ENCODE results near the gene ALDH1A3. TPM values are rescaled to one million over a fixed set of nuclear protein-coding genes. Genes with fewer than 3 reads are reported as not detected.

ALDH1A3 gene
- total RNA-seq, 1 donor = 54.6 TPM

GRCh38 chr15:100890850-100891249 is 11.2 kb downstream of the ALDH1A3 start:
- peaks cover 24% of the 10 kb centered on the region for H3K4me1 ChIP-seq (ENCODE audit: insufficient read depth, low read length)
- no peak for TF ChIP-seq CTCF (IDR thresholded peaks at IDR 0.05; ENCODE audit: extremely low read depth, low read depth, low read length)
- H3K79me2 ChIP-seq (ENCODE audit: insufficient read depth, low read length) = no peaks in the 10 kb centered on the region
- DNase-seq (ENCODE audit: insufficient read length, low spot score, missing footprints) = peak; percentile 2
- H2AFZ ChIP-seq (ENCODE audit: low read length) = no peak overlapping the region
- H3K27ac ChIP-seq (ENCODE audit: low read depth, low read length) = no peak overlapping the region
- no peaks in the 10 kb centered on the region for H3K27me3 ChIP-seq (ENCODE audit: insufficient read depth, low read length)
- H3K4me2 ChIP-seq (ENCODE audit: insufficient read depth, low read length) = no peak overlapping the region
- H4K20me1 ChIP-seq (ENCODE audit: insufficient read depth, low read length) = no peaks in the 10 kb centered on the region
- no peak overlapping the region for H3K4me3 ChIP-seq (ENCODE audit: insufficient read depth, low read length)
- no peaks in the 10 kb centered on the region for H3K9me3 ChIP-seq (ENCODE audit: low read depth, low read length)
- no peaks in the 10 kb centered on the region for H3K36me3 ChIP-seq (ENCODE audit: insufficient read depth, low read length)

DNA sequence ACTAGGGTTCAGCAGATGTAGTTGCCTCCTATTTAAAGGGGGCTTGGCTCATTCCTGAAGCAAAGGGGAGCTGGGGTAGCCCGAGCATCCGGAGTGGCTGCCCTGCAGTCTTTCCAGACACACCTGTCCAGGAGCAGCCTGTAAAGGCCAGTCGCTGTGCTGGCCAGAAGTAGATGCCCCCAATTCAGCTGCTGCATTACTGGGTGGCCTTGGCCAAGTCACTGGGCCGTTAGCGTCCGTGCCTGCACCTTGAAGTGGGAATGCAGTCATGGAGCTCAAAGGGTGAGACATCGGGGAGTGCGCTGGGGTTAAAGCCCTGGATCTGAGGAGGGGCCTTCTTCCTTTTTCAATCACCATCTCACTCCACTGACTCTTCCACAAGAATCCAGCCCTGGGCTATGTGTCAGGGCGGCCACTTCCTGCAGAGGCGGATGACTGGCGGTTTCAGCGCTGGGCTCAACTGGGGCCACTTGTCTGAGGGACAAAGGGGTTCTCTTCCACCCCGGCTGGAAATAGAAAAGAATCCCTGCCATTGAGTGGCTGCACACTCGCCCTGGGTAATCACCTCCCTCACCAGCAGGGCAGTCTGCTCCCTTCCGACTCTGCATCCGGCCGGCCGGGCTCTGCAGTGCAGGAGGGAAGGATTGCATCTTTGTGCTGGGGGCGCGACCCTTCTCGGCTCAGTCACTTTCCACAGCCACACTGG is 11.8 kb downstream of the ALDH1A3 start:
- H3K79me2 ChIP-seq (ENCODE audit: insufficient read depth, low read length) = no peaks in the 10 kb centered on the region
- H3K36me3 ChIP-seq (ENCODE audit: insufficient read depth, low read length) = no peaks in the 10 kb centered on the region
- DNase-seq (ENCODE audit: insufficient read length, low spot score, missing footprints) = no peak
- H3K4me3 ChIP-seq (ENCODE audit: insufficient read depth, low read length) = peak overlapping the region; percentile 9
- H3K4me2 ChIP-seq (ENCODE audit: insufficient read depth, low read length) = peak overlapping the region; percentile 40
- H3K27me3 ChIP-seq (ENCODE audit: insufficient read depth, low read length) = no peaks in the 10 kb centered on the region
- no peaks in the 10 kb centered on the region for H3K9me3 ChIP-seq (ENCODE audit: low read depth, low read length)
- no peak for TF ChIP-seq CTCF (IDR thresholded peaks at IDR 0.05; ENCODE audit: extremely low read depth, low read depth, low read length)
- no peak overlapping the region for H3K27ac ChIP-seq (ENCODE audit: low read depth, low read length)
- peak overlapping the region; percentile 66 for H2AFZ ChIP-seq (ENCODE audit: low read length)
- H4K20me1 ChIP-seq (ENCODE audit: insufficient read depth, low read length) = no peaks in the 10 kb centered on the region
- peaks cover 24% of the 10 kb centered on the region for H3K4me1 ChIP-seq (ENCODE audit: insufficient read depth, low read length)

- peak overlapping the region; percentile 66 for H2AFZ ChIP-seq (ENCODE audit: low read length)
- H3K9me3 ChIP-seq (ENCODE audit: low read depth, low read length) = no peaks in the 10 kb centered on the region
These were observed 12.4 kb downstream of the ALDH1A3 start for GRCh38 chr15:100892013-100892355.

More at GRCh38 chr15:100892013-100892355, 12.4 kb downstream of the ALDH1A3 start:
- H3K27ac ChIP-seq (ENCODE audit: low read depth, low read length) = no peak overlapping the region
- H3K27me3 ChIP-seq (ENCODE audit: insufficient read depth, low read length) = no peaks in the 10 kb centered on the region
- H3K4me3 ChIP-seq (ENCODE audit: insufficient read depth, low read length) = peak overlapping the region; percentile 9
- peak overlapping the region; percentile 40 for H3K4me2 ChIP-seq (ENCODE audit: insufficient read depth, low read length)
- H3K79me2 ChIP-seq (ENCODE audit: insufficient read depth, low read length) = no peaks in the 10 kb centered on the region
- TF ChIP-seq CTCF (IDR thresholded peaks at IDR 0.05; ENCODE audit: extremely low read depth, low read depth, low read length) = no peak
- H3K4me1 ChIP-seq (ENCODE audit: insufficient read depth, low read length) = peaks cover 24% of the 10 kb centered on the region
- no peaks in the 10 kb centered on the region for H4K20me1 ChIP-seq (ENCODE audit: insufficient read depth, low read length)
- DNase-seq (ENCODE audit: insufficient read length, low spot score, missing footprints) = no peak
- no peaks in the 10 kb centered on the region for H3K36me3 ChIP-seq (ENCODE audit: insufficient read depth, low read length)
